SK-N-SH treated with all-trans-retinoic acid at 6 μM for 48 hours (cell line): ENCODE results near the gene ATN1.

Experiments
- ATAC-seq: fragments of 200-7000 bp; cut with Tn5 transposase; 3 replicates; pipeline ENCODE4 v1.9.1; 2020; ENCODE audit warnings: mild to moderate bottlenecking, moderate library complexity
- ARNTL ChIP-seq: fragments of 450-650 bp; formaldehyde crosslinking; IDR thresholded peaks from 2 replicates; pipeline ENCODE4 v1.5.0; 2020; ENCODE audit warnings: low read depth, mild to moderate bottlenecking, moderate library complexity, borderline replicate concordance
- BACH2 ChIP-seq: fragments of 250-450 bp; sonication (Bioruptor Pico); IDR thresholded peaks from 2 replicates; pipeline ENCODE4 v1.9.0; 2021; ENCODE audit warnings: mild to moderate bottlenecking, borderline replicate concordance
- CREB5 ChIP-seq: fragments of 250-450 bp; sonication (Bioruptor Pico); IDR thresholded peaks from 2 replicates; pipeline ENCODE4 v1.5.1; 2020; ENCODE audit warnings: low read depth, mild to moderate bottlenecking, moderate library complexity
- CSDC2 ChIP-seq: fragments of 250-450 bp; sonication (Bioruptor Pico); IDR thresholded peaks from 2 replicates; pipeline ENCODE4 v1.5.0; 2020; ENCODE audit warnings: mild to moderate bottlenecking, moderate library complexity
- CSRNP3 ChIP-seq: fragments of 250-450 bp; sonication (Bioruptor Pico); IDR thresholded peaks from 2 replicates; pipeline ENCODE4 v1.5.1; 2021; ENCODE audit warnings: mild to moderate bottlenecking, moderate library complexity
- ESRRG ChIP-seq: fragments of 250-450 bp; sonication (Bioruptor Pico); IDR thresholded peaks from 2 replicates; pipeline ENCODE4 v1.6.1; 2021; ENCODE audit warnings: mild to moderate bottlenecking
- GLIS3 ChIP-seq: fragments of 250-450 bp; sonication (Bioruptor Pico); IDR thresholded peaks from 2 replicates; pipeline ENCODE4 v1.5.0; 2020; ENCODE audit warnings: mild to moderate bottlenecking, moderate library complexity
- ISL1 ChIP-seq: fragments of 250-450 bp; sonication (Bioruptor Pico); IDR thresholded peaks from 2 replicates; pipeline ENCODE4 v2.1.2; 2022; ENCODE audit warnings: mild to moderate bottlenecking, moderate library complexity
- OSR1 ChIP-seq: fragments of 250-450 bp; sonication (Bioruptor Pico); IDR thresholded peaks from 2 replicates; pipeline ENCODE4 v1.8.0; 2022; ENCODE audit warnings: moderate library complexity, mild to moderate bottlenecking, inconsistent platforms
- PATZ1 ChIP-seq: fragments of 250-450 bp; sonication (Bioruptor Pico); IDR thresholded peaks from 2 replicates; pipeline ENCODE4 v1.8.0; 2020; ENCODE audit warnings: mild to moderate bottlenecking, moderate library complexity, borderline replicate concordance
- POU6F1 ChIP-seq: fragments of 250-450 bp; sonication (Bioruptor Pico); IDR thresholded peaks from 2 replicates; pipeline ENCODE4 v1.8.0; 2021; ENCODE audit warnings: low read depth, mild to moderate bottlenecking, moderate library complexity, borderline replicate concordance
- PPARA ChIP-seq: fragments of 250-450 bp; sonication (Bioruptor Pico); IDR thresholded peaks from 2 replicates; pipeline ENCODE4 v1.5.0; 2020; ENCODE audit warnings: mild to moderate bottlenecking, borderline replicate concordance
- RARB ChIP-seq: fragments of 250-450 bp; sonication (Bioruptor Pico); IDR thresholded peaks from 2 replicates; pipeline ENCODE4 v1.8.0; 2021; ENCODE audit warnings: mild to moderate bottlenecking, moderate library complexity
- SNAI2 ChIP-seq: fragments of 250-450 bp; sonication (Bioruptor Pico); IDR thresholded peaks from 2 replicates; pipeline ENCODE4 v1.5.0; 2020; ENCODE audit warnings: mild to moderate bottlenecking, moderate library complexity
- TCF4 ChIP-seq: fragments of 250-450 bp; sonication (Bioruptor Pico); IDR thresholded peaks from 2 replicates; pipeline ENCODE4 v1.8.0; 2021; ENCODE audit warnings: mild to moderate bottlenecking, moderate library complexity, borderline replicate concordance
- TOX ChIP-seq: fragments of 250-450 bp; sonication (Bioruptor Pico); IDR thresholded peaks from 2 replicates; pipeline ENCODE4 v1.8.0; 2021; ENCODE audit warnings: mild to moderate bottlenecking, moderate library complexity, borderline replicate concordance
- TSHZ2 ChIP-seq: fragments of 250-450 bp; sonication (Bioruptor Pico); IDR thresholded peaks from 2 replicates; pipeline ENCODE4 v1.5.0; 2020; ENCODE audit warnings: mild to moderate bottlenecking, moderate library complexity
- ZC3H10 ChIP-seq: fragments of 250-450 bp; sonication (Bioruptor Pico); IDR thresholded peaks from 2 replicates; pipeline ENCODE4 v1.5.1; 2021; ENCODE audit warnings: mild to moderate bottlenecking, moderate library complexity
- ZFP3 ChIP-seq: fragments of 250-450 bp; sonication (Bioruptor Pico); IDR thresholded peaks from 2 replicates; pipeline ENCODE4 v1.5.0; 2020; ENCODE audit warnings: mild to moderate bottlenecking, moderate library complexity
- ZNF565 ChIP-seq: fragments of 450-650 bp; formaldehyde crosslinking; conservative IDR thresholded peaks from 2 replicates; pipeline ENCODE4 v1.5.0; 2020; ENCODE audit warnings: low read depth, mild to moderate bottlenecking, moderate library complexity
- ZNF70 ChIP-seq: fragments of 450-650 bp; formaldehyde crosslinking; IDR thresholded peaks from 2 replicates; pipeline ENCODE4 v1.5.0; 2020; ENCODE audit warnings: mild to moderate bottlenecking, moderate library complexity
- ZNF8 ChIP-seq: fragments of 450-650 bp; formaldehyde crosslinking; IDR thresholded peaks from 2 replicates; pipeline ENCODE4 v1.5.0; 2020; ENCODE audit warnings: mild to moderate bottlenecking, moderate library complexity

Gene ATN1

GRCh38 chr12:6896846-6897435 lies 30.8 kb upstream of the ATN1 start:
- no peak; the same call in 2 of the 3 replicates for ATAC-seq
- TF ChIP-seq ZNF8 (CRISPR knock-in tag) (no peak), ARNTL (no peak), CSRNP3 (CRISPR knock-in tag) (no peak), POU6F1 (CRISPR knock-in tag) (no peak), BACH2 (CRISPR knock-in tag) (no peak), RARB (CRISPR knock-in tag) (no peak), GLIS3 (CRISPR knock-in tag) (no peak), ZNF565 (CRISPR knock-in tag) (no peak), PATZ1 (CRISPR knock-in tag) (no peak), ZC3H10 (CRISPR knock-in tag) (no peak), SNAI2 (CRISPR knock-in tag) (no peak), PPARA (CRISPR knock-in tag) (no peak), ISL1 (CRISPR knock-in tag) (no peak), OSR1 (CRISPR knock-in tag) (no peak), TCF4 (CRISPR knock-in tag) (no peak), ZNF70 (CRISPR knock-in tag) (no peak), ZFP3 (CRISPR knock-in tag) (no peak), TSHZ2 (CRISPR knock-in tag) (no peak), TOX (CRISPR knock-in tag) (no peak)

- ATAC-seq: no peak
- TF ChIP-seq ZNF565 (CRISPR knock-in tag) (no peak), ZNF8 (CRISPR knock-in tag) (no peak), ESRRG (CRISPR knock-in tag) (no peak), BACH2 (CRISPR knock-in tag) (no peak), TCF4 (CRISPR knock-in tag) (no peak), OSR1 (CRISPR knock-in tag) (no peak), PATZ1 (CRISPR knock-in tag) (no peak), CSDC2 (CRISPR knock-in tag) (no peak), ARNTL (no peak), CREB5 (CRISPR knock-in tag) (no peak), TOX (CRISPR knock-in tag) (no peak), POU6F1 (CRISPR knock-in tag) (no peak), ZFP3 (CRISPR knock-in tag) (no peak), PPARA (CRISPR knock-in tag) (no peak), SNAI2 (CRISPR knock-in tag) (no peak)
These were observed 28.3 kb upstream of the ATN1 start for GRCh38 chr12:6899427-6899826.
